ENCODE results near the gene CNBD2.
A peak's percentile ranks its signal among the peaks of the same experiment; 100 is the strongest.
"Not testable (repeated sequence)": the region's sequence is repeated elsewhere in the genome, so short reads cannot be mapped to it uniquely, and the experiment has no call there.

The CNBD2 gene

DNA sequence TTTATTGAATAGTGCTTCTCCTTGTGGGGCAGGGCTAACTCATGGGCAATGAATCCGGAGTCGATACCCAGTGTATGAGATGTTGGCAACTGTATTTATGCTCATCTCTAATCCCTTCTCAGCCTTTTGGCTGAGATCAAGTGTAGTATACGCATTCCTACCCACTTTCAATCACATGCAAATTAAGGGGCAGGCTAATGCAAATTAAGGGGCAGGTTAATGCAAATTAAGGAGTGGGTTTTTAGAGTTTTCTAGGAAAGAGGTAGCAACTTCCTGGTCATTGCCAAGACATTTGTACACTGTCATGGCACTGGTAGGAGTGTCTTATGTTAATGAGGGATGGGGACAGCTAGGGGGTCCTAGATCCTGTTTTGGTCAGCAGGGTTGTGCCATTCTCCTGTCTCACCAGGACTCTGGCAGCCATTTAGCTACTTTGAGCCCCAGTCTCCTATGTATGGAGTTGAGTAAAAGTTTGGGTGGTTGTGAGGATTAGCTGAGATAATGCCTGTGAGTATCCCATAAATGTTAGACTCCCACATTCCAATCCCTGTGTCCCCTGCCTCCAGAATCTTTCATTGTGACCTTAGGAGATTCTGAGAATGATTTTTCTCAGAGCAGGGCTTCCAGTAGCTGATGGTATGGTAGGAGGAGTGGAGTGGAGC, at the start of gene CNBD2:
CNBD2 (plus strand) TSS at position 612 of the 662 bp plus-strand sequence. CDS start 173 bp downstream, outside the sequence.
- DNase-seq (ENCODE audit: low spot score): no peak

GRCh38 chr20:35920523-35920922, 47.9 kb upstream of the CNBD2 start:
- DNase-seq (ENCODE audit: low spot score): no peak

- no peak for DNase-seq (ENCODE audit: low spot score)
These were observed 39.1 kb upstream of the CNBD2 start for GRCh38 chr20:35929301-35929700.

GRCh38 chr20:35934050-35934449, 34.3 kb upstream of the CNBD2 start:
- no peak for DNase-seq (ENCODE audit: low spot score)

DNA sequence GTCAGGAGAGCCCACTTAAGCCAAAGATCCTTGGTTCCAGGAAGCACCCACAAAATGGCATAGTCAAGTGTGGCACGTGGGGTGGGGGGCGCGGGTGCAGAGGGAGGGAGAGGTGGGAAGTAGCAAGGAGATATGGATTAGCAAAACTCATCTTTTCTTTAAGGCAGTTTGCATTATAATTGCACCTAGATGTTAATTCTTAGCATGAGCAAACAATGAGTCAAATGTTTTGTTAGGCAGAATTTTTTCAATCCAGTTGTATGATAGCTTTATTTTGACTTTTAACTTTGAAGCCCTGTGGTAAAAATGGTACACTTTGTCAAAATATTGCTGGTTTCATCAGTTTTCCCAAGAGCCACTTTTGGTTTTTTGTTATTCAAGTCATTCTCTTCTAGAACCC, 29.1 kb upstream of the CNBD2 start:
- no peak for DNase-seq (ENCODE audit: low spot score)

DNA sequence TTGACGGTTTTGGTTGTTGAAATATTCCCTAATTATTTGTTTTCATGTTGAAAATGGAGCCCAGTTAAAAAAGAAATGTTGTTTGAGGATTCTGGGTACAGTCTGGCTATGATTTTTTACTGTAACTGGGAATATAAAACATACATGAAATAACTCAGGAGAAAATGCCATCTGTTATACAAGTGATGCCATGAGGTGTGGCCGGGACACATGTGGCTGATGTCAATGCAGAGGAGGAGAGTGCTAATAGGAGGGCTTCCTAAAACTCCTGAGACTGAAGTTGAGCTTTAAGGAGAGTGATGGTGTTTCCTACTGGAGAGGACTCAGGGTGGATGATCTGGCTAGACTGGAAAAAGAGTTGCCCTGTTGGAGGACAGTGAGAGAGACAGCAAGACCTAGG, 26.8 kb upstream of the CNBD2 start:
- DNase-seq (ENCODE audit: low spot score): no peak

- DNase-seq (ENCODE audit: low spot score): no peak
These were observed 26.1 kb upstream of the CNBD2 start for GRCh38 chr20:35942243-35942642.

DNA sequence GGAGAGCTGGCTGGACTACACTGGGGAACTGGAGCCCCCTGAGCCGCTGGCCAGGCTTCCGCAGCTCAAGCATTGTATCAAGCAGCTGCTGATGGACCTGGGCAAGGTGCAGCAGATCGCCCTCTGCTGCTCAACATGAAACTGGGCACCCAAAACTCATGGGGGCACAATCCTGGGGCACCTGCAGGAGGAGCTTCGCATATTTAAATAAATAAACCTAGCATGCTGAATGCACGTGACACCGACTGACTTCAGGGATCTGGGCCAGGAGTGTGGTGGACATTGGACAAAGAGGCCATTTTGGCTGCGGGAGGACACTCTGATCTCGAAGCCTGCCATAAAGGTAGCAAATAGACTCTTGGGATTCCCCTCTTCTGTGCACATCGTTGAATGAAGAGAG, 20.9 kb upstream of the CNBD2 start:
- DNase-seq (ENCODE audit: low spot score): peak; percentile 57

- DNase-seq (ENCODE audit: low spot score): no peak
These were observed 20.5 kb upstream of the CNBD2 start for GRCh38 chr20:35947907-35948306.

DNA sequence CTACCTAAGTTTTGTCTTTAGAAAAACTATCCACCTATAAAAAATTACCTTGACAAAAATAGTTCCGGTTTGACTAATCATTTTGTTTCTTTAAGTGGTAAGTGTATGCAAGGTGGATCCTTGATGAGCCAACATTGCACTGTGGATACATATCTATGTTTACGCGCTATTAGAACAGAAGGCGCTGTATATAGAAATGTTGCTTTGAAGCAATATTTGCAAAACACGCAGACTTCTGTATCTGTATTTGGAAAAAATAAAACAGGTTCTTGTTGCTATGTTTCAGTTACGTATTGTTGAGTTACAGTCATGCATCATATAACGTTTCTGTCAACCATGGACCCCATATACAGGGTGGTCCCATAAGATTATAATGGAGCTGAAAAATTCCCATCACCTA, 18.3 kb upstream of the CNBD2 start:
- no peak for DNase-seq (ENCODE audit: low spot score)

- DNase-seq (ENCODE audit: low spot score): not testable (repeated sequence)
These were observed 16.3 kb upstream of the CNBD2 start for GRCh38 chr20:35952080-35952479.

- DNase-seq (ENCODE audit: low spot score): peak; percentile 16
These were observed 15.7 kb upstream of the CNBD2 start for GRCh38 chr20:35952480-35953386.

DNA sequence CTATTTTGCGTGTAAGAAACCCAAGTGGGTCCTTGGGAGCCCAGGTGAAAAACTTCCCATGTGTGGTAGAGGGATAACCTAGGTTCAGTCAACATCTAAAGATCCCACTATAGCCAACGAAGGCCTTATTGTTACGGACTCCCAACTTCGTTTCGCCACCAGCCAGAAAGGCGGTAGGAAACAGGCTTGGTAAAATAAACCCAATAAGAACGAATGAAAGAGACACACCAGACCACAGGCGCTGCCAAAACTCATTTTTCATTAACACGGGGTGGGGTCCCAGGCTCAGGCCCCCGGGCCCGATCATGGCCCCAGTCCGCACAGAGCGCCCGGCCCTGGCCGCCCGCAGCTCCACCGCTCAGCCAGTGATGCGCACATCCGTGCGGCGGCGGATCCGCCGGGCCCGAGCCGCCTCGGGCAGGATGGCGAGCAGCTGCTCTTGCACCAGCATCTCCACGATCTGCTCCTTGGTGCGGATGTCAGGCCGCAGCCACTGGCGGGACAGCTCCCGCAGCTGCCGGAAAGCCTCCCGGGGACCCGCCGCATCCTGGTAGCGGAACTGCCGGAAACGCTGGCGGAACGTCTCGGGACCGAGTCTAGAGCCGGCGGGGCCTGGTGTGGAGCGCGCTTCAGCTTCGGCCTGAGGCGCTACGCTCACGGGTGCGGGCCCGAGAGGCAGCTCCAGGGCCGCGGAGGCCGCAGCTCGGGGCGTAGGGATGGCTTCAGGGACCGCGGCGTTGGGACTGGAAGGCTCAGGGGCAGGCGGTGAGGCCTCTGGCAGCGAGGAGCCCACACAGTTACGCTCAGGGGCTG, 14.8 kb upstream of the CNBD2 start:
- no peak for DNase-seq (ENCODE audit: low spot score)

DNA sequence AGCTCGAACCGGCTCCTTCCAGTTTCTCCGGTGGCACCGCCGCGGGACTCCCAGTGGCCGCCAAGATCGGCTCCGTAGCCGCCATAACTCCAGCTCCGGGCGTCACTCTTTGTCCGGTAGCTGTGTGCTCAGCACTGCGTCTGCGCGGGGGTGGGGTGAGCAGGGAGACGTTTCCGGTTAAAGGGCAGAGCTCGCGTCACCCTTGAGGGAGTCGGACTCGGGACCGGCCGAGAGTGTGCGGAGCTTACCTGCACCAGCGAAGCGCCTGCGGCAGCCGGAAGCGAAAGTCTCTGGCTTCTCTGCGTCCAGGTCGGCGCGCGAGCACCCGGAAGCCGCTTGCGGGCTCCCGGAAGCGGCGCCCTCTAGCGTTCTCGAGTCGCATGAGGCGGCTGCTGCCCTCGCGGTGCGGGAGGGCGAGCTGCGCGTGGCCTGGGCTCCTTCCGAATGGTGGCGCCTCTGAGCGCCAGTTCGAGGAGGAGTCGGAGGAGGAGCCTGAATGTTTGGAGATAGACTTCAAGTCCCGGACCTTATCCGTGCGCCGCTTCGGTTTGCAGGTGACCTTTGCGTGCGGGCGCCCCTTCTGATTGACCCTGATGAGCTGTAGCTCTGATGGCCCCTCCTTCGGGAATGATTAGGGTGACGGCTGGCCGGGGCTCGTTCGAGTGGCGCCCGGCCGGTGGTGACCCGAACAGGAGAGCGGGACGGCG, 14.0 kb upstream of the CNBD2 start, which contains the start of gene SCAND1:
SCAND1 (minus strand) TSS at position 303 of the 707 bp plus-strand sequence; CDS start at position 85, 218 bp downstream.
- DNase-seq (ENCODE audit: low spot score): peak; percentile 98

DNA sequence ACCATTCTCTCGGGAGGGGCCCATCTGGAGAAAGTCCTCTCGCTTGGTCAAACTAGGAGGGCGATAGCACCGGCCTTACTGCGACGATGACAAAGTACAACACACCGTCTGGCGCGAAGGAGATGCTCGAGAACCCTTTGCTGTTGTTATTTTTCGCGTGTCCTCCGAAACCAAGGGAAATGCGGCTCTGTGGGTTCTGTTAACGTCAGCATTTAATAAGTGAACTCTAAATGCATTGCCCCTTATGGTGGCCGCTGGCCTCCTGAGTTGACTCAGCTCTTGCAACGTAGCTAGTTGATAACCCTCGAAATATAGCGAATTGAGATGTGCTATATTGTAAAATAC, 13.5 kb upstream of the CNBD2 start:
- peak; percentile 48 for DNase-seq (ENCODE audit: low spot score)

DNA sequence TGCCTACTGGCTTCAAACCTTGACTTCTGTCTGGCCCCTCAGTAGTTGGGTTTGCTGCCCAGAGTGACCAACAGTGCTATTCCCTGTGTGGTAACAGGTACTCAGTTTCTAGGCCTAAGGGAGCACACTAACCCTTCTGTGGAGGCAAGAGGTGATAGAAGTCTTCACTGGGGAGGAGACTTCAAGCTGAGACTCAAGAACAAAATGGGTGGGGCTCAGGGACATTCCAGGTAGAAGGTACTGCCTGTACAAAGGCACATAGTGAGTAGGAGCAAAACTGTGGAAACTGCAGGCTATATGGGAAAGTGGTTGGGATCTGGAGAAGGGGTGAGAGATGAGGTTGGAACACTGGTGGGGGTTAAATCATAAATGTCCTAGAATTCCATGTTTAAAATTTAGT, 11.8 kb upstream of the CNBD2 start:
- DNase-seq (ENCODE audit: low spot score): no peak

- DNase-seq (ENCODE audit: low spot score): not testable (repeated sequence)
These were observed 9.1 kb upstream of the CNBD2 start for GRCh38 chr20:35959291-35959690.

DNA sequence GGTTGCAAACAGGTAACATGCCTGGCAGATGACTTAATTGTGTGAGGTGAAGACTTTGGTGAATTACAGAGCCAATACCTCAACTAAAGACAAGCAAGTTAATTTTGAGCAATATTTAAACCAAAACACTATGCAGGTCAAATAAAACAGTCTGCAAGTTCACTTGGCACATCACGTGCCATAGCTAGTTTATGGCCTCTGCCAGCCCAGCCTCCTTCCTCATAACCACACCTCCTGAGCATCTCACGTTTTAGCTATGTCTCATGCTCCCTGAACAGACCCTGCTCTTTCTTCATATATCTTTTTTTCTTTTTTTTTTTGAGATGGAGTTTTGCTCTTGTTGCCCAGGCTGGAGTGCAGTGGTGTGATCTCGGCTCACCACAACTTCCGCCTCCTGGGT, 4.5 kb upstream of the CNBD2 start:
- DNase-seq (ENCODE audit: low spot score): no peak

DNA sequence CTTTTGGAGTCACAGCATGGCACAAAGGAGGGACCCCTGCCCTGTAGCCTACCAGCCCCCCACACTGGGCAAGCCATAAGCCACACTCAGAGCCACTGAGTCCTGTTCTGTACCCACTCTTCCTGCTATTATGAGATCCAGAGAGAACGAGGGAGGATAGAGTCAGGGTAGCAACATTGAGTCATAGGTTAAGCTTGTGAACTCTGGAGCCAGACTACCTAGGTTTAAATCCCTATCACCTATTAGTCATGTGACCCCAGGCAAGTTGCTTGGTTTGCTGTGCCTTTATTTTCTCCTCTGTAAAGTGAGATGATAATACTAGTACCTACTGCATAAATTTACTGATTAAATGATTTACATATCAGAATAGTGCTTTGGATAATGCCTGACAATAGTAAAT, 540 bp downstream of the CNBD2 start:
- DNase-seq (ENCODE audit: low spot score): no peak

DNA sequence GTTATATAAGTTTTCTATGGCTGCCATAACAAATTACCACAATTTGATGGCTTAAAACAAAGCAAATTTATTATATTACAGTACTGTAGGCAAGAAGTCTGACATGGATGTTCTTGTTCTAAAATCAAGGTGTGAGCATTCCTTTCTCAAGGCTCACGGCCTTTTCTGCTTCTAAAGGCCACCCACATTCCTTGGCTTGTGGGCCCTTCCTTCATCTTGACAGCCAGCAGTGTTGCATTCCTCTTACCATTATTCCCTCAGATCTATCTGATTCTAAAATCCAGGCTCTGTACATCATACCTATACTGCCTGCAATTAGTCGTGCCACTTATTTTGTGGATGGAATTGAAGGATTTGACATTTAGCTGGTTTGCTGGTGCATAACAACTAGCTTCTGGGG, 3.6 kb downstream of the CNBD2 start:
- no peak for DNase-seq (ENCODE audit: low spot score)

DNA sequence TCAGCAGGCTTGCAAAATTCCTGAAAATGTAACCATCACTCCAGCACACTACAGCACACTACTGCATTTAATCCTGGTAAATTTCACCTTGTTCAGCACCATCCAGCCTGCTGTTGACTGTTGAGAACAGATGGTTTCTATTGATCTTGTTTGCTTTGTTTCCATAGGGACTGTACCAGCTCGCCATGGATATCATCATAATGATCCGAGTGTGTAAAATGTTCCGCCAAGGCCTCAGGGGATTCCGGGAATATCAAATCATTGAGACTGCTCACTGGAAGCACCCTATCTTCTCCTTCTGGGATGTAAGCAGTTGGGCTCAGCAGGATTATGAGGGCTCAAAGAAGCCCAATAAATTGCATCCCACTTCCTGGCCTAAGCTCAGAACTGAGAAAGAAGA, 4.1 kb downstream of the CNBD2 start:
- DNase-seq (ENCODE audit: low spot score): no peak

GRCh38 chr20:35974256-35974655, 5.9 kb downstream of the CNBD2 start:
- no peak for DNase-seq (ENCODE audit: low spot score)

All from hematopoietic multipotent progenitor cell treated with erythropoietin and hydrocortisone succinate and interleukin-3 and kit ligand, for 15 days (in vitro differentiated cells).